Measurements from ENCODE around the gene DGKA. TPM values are rescaled to one million over a fixed set of nuclear protein-coding genes. Genes with fewer than 3 reads are reported as not detected.

The DGKA gene
- total and polyA plus RNA-seq, 2 of the 4 experiments (the other 2 are of a cell fraction): 71.9 to 75.1 TPM

DNA sequence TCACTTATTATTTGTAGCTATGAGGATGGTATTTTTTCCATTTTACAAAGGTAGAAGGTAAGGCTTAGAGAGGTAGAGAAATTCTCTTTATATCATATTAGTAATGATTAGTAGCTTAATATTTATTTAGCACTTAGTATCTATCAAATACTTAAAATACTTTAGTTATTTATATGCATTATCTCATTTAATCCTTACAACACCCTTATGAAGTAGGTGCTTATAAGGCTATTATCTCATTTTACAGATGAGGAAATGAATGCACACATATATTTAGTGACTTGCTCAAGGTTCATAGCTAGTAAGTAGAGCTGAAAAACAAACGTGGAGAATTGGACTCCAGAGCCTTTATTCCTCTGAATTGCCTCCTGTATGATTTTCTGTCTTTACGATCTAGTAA, 53.9 kb downstream of the DGKA start:
- Histone ChIP-seq H3K56ac (ENCODE audit: extremely low read depth, insufficient read depth, low read length) (no peak overlapping the region), H3K4me2 (ENCODE audit: low read depth, low read length) (no peak overlapping the region), H3K27ac (ENCODE audit: insufficient read depth, low read length) (no peak overlapping the region), H3K4ac (ENCODE audit: low read depth, low read length) (no peak overlapping the region), H2BK15ac (ENCODE audit: low read depth, low read length) (no peak overlapping the region), H3K9me3 (ENCODE audit: control insufficient read depth, insufficient read depth, low read length) (no peaks in the 10 kb centered on the region), H4K8ac (ENCODE audit: low read depth in 2 of 2, low read length in 2 of 2) (no peak overlapping the region), H4K20me1 (ENCODE audit: insufficient read depth, low read length) (peaks cover 12% of the 10 kb centered on the region; the same call in 1 of the 2 replicates), H3K23ac (ENCODE audit: low read depth, low read length) (no peak overlapping the region), H3K9me1 (ENCODE audit: insufficient read depth, low read length) (0 out of 2 replicates have a peak, but pooled peaks cover 3% of the 10 kb centered on the region), H4K5ac (ENCODE audit: low read depth, low read length) (no peak overlapping the region), H3K9ac (ENCODE audit: low read depth, low read length) (no peak overlapping the region), H3K79me1 (ENCODE audit: low read depth in 1 of 2, low read length in 2 of 2) (peaks cover 22 to 42% of the 10 kb centered on the region in 2 experiments), H3K4me1 (ENCODE audit: control insufficient read depth, insufficient read depth, low read length) (peaks cover 2% of the 10 kb centered on the region; the same call in 1 of the 2 replicates), H4K91ac (ENCODE audit: insufficient read depth, low read depth, low read length) (no peak overlapping the region), H2BK120ac (ENCODE audit: low read depth, low read length) (no peak overlapping the region), H3K36me3 (ENCODE audit: control insufficient read depth, insufficient read depth, low read length) (peaks cover 55% of the 10 kb centered on the region), H3K18ac (ENCODE audit: low read depth, low read length) (no peak overlapping the region), H2BK20ac (ENCODE audit: low read depth, low read length) (no peak overlapping the region), H3K27me3 (ENCODE audit: control insufficient read depth, insufficient read depth, low read length) (no peaks in the 10 kb centered on the region), H2AFZ (replicated peaks; ENCODE audit: low read length, poor library complexity) (no peak overlapping the region), H3K4me3 (ENCODE audit: insufficient read depth, low read depth, low read length) (no peak overlapping the region), H2AK5ac (ENCODE audit: low read depth, low read length) (no peak overlapping the region), H2BK5ac (ENCODE audit: low read depth, low read length, poor library complexity, severe bottlenecking) (no peak overlapping the region), H3K14ac (replicated peaks; ENCODE audit: low read depth, low read length) (no peak overlapping the region), H2AK9ac (replicated peaks; ENCODE audit: low read depth, low read length, poor library complexity) (no peak overlapping the region)
- DNase-seq: no peak
- WGBS, 2 experiments (ENCODE audit: extremely low coverage in 2 of 2, insufficient read length in 1 of 2): no CpG with 5 or more reads among the region's 2 CpGs
- BruUV-seq (replicated peaks): no TSS peak
- ChIA-PET CTCF (no interaction called here), POLR2A (ENCODE audit: unreplicated experiment) (no interaction called here)
- dilution Hi-C loops (cut with HindIII; ENCODE audit: low sequenced_read_pairs, unreplicated experiment): no loop called here
- ATAC-seq (ENCODE audit: low read depth): no peak
- intact Hi-C loops (cut with micrococcal nuclease): no loop called here
- in situ Hi-C loops (cut with MboI; ENCODE audit: low sequenced_read_pairs): no loop called here
- TF ChIP-seq, protein P1, sequence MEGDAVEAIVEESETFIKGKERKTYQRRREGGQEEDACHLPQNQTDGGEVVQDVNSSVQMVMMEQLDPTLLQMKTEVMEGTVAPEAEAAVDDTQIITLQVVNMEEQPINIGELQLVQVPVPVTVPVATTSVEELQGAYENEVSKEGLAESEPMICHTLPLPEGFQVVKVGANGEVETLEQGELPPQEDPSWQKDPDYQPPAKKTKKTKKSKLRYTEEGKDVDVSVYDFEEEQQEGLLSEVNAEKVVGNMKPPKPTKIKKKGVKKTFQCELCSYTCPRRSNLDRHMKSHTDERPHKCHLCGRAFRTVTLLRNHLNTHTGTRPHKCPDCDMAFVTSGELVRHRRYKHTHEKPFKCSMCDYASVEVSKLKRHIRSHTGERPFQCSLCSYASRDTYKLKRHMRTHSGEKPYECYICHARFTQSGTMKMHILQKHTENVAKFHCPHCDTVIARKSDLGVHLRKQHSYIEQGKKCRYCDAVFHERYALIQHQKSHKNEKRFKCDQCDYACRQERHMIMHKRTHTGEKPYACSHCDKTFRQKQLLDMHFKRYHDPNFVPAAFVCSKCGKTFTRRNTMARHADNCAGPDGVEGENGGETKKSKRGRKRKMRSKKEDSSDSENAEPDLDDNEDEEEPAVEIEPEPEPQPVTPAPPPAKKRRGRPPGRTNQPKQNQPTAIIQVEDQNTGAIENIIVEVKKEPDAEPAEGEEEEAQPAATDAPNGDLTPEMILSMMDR (conservative IDR thresholded peaks at IDR 0.05; ENCODE audit: low read depth, low read length): no peak
- TF ChIP-seq FOS (IDR thresholded peaks at IDR 0.05; ENCODE audit: low read depth, low read length): no peak
- no peak for TF ChIP-seq RAD21 (IDR thresholded peaks at IDR 0.05; ENCODE audit: low read length)
- TF ChIP-seq, protein P2, sequence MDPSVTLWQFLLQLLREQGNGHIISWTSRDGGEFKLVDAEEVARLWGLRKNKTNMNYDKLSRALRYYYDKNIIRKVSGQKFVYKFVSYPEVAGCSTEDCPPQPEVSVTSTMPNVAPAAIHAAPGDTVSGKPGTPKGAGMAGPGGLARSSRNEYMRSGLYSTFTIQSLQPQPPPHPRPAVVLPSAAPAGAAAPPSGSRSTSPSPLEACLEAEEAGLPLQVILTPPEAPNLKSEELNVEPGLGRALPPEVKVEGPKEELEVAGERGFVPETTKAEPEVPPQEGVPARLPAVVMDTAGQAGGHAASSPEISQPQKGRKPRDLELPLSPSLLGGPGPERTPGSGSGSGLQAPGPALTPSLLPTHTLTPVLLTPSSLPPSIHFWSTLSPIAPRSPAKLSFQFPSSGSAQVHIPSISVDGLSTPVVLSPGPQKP (IDR thresholded peaks at IDR 0.05; ENCODE audit: borderline replicate concordance, low read depth, low read length): no peak
- TF ChIP-seq CHD1 (IDR thresholded peaks at IDR 0.05; ENCODE audit: low read depth, low read length): no peak
- TF ChIP-seq MXI1 (IDR thresholded peaks at IDR 0.05; ENCODE audit: borderline replicate concordance, low read depth, low read length): no peak
- no peak for TF ChIP-seq RFX5 (IDR thresholded peaks at IDR 0.05; ENCODE audit: low read depth, low read length)
- no peak for TF ChIP-seq NFE2L2 (IDR thresholded peaks at IDR 0.05; ENCODE audit: low read depth, low read length)
- TF ChIP-seq MAZ (IDR thresholded peaks at IDR 0.05; ENCODE audit: borderline replicate concordance, low read depth, low read length): no peak
- no peak for TF ChIP-seq POLR2A (IDR thresholded peaks at IDR 0.05; ENCODE audit: low read depth, low read length)
- TF ChIP-seq SMC3 (IDR thresholded peaks at IDR 0.05; ENCODE audit: low read depth, low read length): no peak

Measured in IMR-90 (cell line).